ENCODE data around the gene CCDC85A. TPM values are rescaled to one million over a fixed set of nuclear protein-coding genes. Genes with fewer than 3 reads are reported as not detected.

Gene CCDC85A
- total RNA-seq, 2 donors from 2014 or later, result 2.4 to 5.0 TPM

DNA sequence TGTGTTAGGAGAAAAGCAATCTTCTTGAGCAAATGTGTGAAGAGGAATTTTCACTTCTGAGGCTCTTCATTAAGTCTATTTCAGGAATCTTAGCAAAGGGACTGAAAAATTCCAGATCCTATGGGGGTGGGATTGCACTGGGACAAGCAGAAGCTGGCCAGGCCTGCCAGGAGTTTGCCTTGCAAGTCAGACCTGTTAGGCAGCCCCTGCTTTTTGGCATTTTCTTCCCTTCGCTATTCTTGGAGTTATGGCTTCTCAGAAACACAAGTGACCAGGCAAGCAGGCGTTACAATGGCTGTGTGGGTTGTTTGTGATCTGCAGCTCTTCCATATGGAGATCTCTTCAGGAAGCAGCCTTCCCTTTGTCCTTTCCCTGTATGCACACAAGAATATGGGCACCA lies 8.0 kb upstream of the CCDC85A start:
- no peak for DNase-seq (ENCODE audit: low spot score)
- no peaks in the 10 kb centered on the region for H3K27me3 ChIP-seq
- TF ChIP-seq, protein P1, sequence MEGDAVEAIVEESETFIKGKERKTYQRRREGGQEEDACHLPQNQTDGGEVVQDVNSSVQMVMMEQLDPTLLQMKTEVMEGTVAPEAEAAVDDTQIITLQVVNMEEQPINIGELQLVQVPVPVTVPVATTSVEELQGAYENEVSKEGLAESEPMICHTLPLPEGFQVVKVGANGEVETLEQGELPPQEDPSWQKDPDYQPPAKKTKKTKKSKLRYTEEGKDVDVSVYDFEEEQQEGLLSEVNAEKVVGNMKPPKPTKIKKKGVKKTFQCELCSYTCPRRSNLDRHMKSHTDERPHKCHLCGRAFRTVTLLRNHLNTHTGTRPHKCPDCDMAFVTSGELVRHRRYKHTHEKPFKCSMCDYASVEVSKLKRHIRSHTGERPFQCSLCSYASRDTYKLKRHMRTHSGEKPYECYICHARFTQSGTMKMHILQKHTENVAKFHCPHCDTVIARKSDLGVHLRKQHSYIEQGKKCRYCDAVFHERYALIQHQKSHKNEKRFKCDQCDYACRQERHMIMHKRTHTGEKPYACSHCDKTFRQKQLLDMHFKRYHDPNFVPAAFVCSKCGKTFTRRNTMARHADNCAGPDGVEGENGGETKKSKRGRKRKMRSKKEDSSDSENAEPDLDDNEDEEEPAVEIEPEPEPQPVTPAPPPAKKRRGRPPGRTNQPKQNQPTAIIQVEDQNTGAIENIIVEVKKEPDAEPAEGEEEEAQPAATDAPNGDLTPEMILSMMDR (IDR thresholded peaks at IDR 0.05), result no peak
- no peak overlapping the region for H3K27ac ChIP-seq
- H3K9me3 ChIP-seq, result no peaks in the 10 kb centered on the region
- no peaks in the 10 kb centered on the region for H3K4me1 ChIP-seq
- no peak overlapping the region for H3K4me3 ChIP-seq
- no peaks in the 10 kb centered on the region for H3K36me3 ChIP-seq

DNA sequence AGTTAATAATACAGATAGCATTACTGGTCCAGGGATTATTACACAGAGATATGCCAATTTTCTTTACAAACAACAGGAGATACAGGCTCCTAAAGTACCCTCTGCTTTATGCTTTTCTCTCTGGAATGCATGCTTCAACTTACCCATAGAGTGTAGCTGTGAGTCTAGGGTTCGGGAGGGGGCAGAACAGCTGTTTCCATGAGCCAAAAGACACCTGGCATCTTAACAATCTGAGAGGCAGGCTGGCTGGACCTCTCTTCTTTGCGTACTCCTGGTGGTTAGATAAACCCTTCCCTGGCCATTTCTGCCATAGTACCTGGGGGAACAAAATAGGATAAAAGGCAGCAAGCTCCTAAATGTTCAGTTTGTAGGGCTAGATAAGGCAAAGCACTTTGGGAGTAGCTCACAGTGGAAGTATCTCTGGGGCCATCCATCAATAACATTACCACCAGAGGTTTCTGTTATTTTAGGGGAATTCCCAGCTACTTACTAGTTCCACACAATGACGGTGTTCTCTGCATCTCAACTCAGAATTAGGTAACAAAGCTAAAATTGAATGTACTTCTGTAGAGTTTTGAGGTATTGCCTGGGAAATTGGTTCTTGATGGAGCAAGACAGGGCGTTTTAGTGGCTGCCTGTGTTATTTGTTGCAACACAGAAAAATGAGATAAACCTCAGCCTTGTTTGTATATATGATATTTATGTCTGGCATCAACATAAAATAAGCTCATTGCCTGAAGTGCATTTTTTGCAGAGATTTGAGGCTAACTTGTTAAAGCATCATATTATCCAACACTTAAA lies 6.2 kb upstream of the CCDC85A start:
- no peaks in the 10 kb centered on the region for H3K9me3 ChIP-seq
- no peaks in the 10 kb centered on the region for H3K4me1 ChIP-seq
- TF ChIP-seq, protein P1 (IDR thresholded peaks at IDR 0.05), result no peak

DNA sequence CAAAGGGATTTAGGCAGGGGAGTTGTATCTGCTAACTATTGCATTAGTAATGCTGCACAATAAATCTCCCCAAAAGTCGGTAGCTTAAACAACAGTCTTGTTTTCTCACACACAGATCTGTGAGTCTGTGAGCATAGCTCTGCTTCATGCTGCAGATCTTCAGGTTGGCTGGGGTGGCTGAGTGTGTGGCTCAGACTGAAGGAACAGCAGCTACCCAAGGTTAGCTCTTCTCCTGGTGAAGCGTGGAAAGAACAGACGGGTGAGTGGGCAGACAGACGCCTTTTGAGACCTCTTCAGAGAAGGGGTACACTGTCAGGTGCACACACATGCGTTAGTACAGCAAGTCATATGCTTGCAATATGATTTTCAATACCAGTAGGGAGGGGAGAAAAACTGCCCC lies 3.9 kb upstream of the CCDC85A start:
- no peaks in the 10 kb centered on the region for H3K36me3 ChIP-seq
- no peak overlapping the region for H3K4me3 ChIP-seq
- no peak for DNase-seq (ENCODE audit: low spot score)
- H3K9me3 ChIP-seq, result no peaks in the 10 kb centered on the region
- TF ChIP-seq, protein P1 (IDR thresholded peaks at IDR 0.05), result no peak
- H3K4me1 ChIP-seq, result peaks cover 0 to 16% of the 10 kb centered on the region in 2 donors
- H3K27me3 ChIP-seq, result no peaks in the 10 kb centered on the region
- no peak overlapping the region for H3K27ac ChIP-seq

More for the DNA sequence above, 6.2 kb upstream of the CCDC85A start:
- Histone ChIP-seq H3K36me3 (no peaks in the 10 kb centered on the region), H3K27me3 (no peaks in the 10 kb centered on the region), H3K27ac (no peak overlapping the region), H3K4me3 (no peak overlapping the region)
- no peak for DNase-seq (ENCODE audit: low spot score)

DNA sequence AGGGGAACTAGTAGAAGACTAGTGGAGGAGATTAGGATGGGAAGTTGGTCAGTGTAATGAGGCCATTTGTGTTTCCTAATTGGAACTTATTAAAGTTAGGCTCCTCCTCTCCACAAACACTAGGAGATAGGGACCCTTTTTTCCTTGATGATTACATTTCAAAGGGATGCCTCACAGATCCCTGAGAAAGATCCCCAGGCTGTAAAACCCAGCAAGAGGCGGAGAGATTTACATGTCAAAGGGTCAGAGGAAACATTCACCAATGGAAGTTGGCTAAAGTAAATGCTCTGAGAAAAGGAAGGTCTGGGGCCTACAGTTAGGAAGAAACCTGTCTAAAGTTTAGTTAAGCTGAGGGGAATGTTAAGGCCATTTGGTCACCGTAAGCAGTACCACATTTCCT lies 1.4 kb upstream of the CCDC85A start:
- Histone ChIP-seq H3K4me3 (no peak overlapping the region), H3K36me3 (no peaks in the 10 kb centered on the region), H3K27me3 (no peaks in the 10 kb centered on the region), H3K27ac (no peak overlapping the region), H3K4me1 (peaks cover 0 to 22% of the 10 kb centered on the region in 2 donors), H3K9me3 (no peaks in the 10 kb centered on the region)
- DNase-seq (ENCODE audit: low spot score), result no peak
- TF ChIP-seq, protein P1 (IDR thresholded peaks at IDR 0.05), result no peak

DNA sequence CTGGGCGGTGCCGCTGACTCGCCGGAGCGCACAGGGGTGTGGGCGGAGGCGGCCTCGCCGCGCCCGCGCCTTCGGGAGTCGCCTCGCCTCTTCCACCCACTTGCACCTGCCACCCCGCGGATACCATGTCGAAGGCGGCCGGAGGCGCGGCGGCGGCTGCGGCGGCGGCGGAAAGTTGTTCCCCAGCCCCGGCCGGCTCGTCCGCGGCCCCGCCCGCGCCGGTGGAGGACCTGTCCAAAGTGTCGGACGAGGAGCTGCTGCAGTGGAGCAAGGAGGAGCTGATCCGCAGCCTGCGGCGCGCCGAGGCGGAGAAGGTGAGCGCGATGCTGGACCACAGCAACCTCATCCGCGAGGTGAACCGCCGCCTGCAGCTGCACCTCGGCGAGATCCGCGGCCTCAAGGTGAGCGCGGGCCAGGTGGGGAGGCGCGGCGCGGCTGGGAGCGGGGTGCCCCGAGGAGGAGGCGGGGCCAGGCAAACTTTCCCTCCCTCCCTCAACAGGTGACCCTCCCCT lies 766 bp downstream of the CCDC85A start:
- Histone ChIP-seq H3K27me3 (no peaks in the 10 kb centered on the region), H3K27ac (peak overlapping the region; percentile 41 to 70), H3K4me1 (peaks cover 0 to 22% of the 10 kb centered on the region in 2 donors), H3K9me3 (no peaks in the 10 kb centered on the region), H3K4me3 (peak overlapping the region; percentile 53 to 70), H3K36me3 (no peaks in the 10 kb centered on the region)
- DNase-seq (ENCODE audit: low spot score), result no peak
- TF ChIP-seq, protein P1 (IDR thresholded peaks at IDR 0.05), result no peak

All from right atrium auricular region (tissue), 2 donors.